Breast epithelium (tissue), 4 donors: ENCODE measurements around the gene CARS2. TPM values are rescaled to one million over a fixed set of nuclear protein-coding genes. Genes with fewer than 3 reads are reported as not detected.

Source experiments
- DNase-seq, 2 donors: peaks; one replicate each; pipeline ENCODE4 v3.0.0-alpha.2; 2019; ENCODE audit warnings: low spot score in 2 of 2
- H3K27ac ChIP-seq, 2 donors: fragments of 200-600 bp; sonication (generic) in 1 of 2; one replicate each; pipeline ENCODE4 v1.5.1; 2016 to 2019; ENCODE audit warnings: mild to moderate bottlenecking in 1 of 2
- H3K27me3 ChIP-seq, 2 donors: fragments of 200-600 bp; sonication (generic) in 1 of 2; one replicate each; pipeline versions ENCODE4 v1.5.1 to v1.6.0; 2017 to 2019; ENCODE audit warnings: control low read depth in 1 of 2, mild to moderate bottlenecking in 1 of 2
- H3K36me3 ChIP-seq: fragments of 200-600 bp; one replicate; pipeline ENCODE4 v1.5.1; 2019
- H3K4me1 ChIP-seq, 2 donors: fragments of 200-600 bp; sonication (generic); one replicate each; pipeline ENCODE4 v1.5.1; 2016 to 2019; ENCODE audit warnings: control low read depth in 1 of 2
- H3K4me3 ChIP-seq, 3 donors: fragments of 200-600 bp; sonication (generic); 1 replicate in 2 of 3; 2 replicates in 1 of 3; pipeline ENCODE4 v1.5.1; 2016 to 2019; ENCODE audit warnings: mild to moderate bottlenecking in 3 of 3, moderate library complexity in 2 of 3
- H3K9me3 ChIP-seq, 2 donors: fragments of 200-600 bp; sonication (generic) in 1 of 2; one replicate each; pipeline ENCODE4 v1.5.1; 2016 to 2019; ENCODE audit warnings: control low read depth in 1 of 2
- POLR2A ChIP-seq: fragments of 450-650 bp; IDR thresholded peaks from one replicate; pipeline ENCODE4 v1.6.1; 2016; ENCODE audit warnings: antibody characterized with exemption, mild to moderate bottlenecking, moderate library complexity
- POLR2AphosphoS5 ChIP-seq, 3 donors: sonication (generic); formaldehyde crosslinking; IDR thresholded peaks; one replicate each; pipeline ENCODE4 v1.6.1; 2017; ENCODE audit warnings: antibody characterized with exemption in 3 of 3
- intact Hi-C: fragments of 100-400 bp; cut with DNase I; formaldehyde crosslinking; loops from one replicate; pipeline ENCODE4 v1.15.1; 2023; ENCODE audit warnings: low total_unique reads
- total RNA-seq, 3 donors: library from RNA; depleted of rRNA; stranded (reverse); fragments of >200 nt; gene quantifications; one replicate each; pipeline ENCODE4 v1.1.0, GENCODE V29; 2016
- TF ChIP-seq, protein P1 (sequence below), 3 donors: fragments of 450-650 bp; IDR thresholded peaks; one replicate each; pipeline ENCODE4 v1.5.1; 2016 to 2017; ENCODE audit warnings: antibody characterized with exemption in 3 of 3, mild to moderate bottlenecking in 3 of 3, moderate library complexity in 3 of 3

CARS2 gene
- total RNA-seq, 3 donors from 2014 or later = 59.8 to 79.8 (median 61.6) TPM

DNA sequence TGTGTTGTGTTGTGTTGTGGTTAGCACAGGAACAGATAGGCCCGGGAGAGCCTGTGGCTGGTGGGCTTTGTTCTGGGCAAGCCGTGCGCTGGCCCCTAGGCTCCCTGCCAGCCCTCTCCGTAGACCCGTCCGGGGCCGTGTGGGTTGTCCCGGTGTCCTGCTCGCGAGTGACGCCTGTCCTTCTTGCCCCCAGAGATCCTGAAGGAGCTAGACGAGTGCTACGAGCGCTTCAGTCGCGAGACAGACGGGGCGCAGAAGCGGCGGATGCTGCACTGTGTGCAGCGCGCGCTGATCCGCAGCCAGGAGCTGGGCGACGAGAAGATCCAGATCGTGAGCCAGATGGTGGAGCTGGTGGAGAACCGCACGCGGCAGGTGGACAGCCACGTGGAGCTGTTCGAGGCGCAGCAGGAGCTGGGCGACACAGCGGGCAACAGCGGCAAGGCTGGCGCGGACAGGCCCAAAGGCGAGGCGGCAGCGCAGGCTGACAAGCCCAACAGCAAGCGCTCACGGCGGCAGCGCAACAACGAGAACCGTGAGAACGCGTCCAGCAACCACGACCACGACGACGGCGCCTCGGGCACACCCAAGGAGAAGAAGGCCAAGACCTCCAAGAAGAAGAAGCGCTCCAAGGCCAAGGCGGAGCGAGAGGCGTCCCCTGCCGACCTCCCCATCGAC is 13.3 kb upstream of the CARS2 start:
- intact Hi-C loops = no loop called here
- H3K9me3 ChIP-seq = no peaks in the 10 kb centered on the region
- no peak overlapping the region for H3K27ac ChIP-seq
- no peaks in the 10 kb centered on the region for H3K27me3 ChIP-seq
- no peaks in the 10 kb centered on the region for H3K36me3 ChIP-seq
- H3K4me1 ChIP-seq = peaks cover 0 to 7% of the 10 kb centered on the region in 2 donors
- H3K4me3 ChIP-seq = no peak overlapping the region
- no peak for DNase-seq
- TF ChIP-seq POLR2A (no peak), POLR2AphosphoS5 (IDR thresholded peaks at IDR 0.05) (no peak)
- TF ChIP-seq, protein P1, sequence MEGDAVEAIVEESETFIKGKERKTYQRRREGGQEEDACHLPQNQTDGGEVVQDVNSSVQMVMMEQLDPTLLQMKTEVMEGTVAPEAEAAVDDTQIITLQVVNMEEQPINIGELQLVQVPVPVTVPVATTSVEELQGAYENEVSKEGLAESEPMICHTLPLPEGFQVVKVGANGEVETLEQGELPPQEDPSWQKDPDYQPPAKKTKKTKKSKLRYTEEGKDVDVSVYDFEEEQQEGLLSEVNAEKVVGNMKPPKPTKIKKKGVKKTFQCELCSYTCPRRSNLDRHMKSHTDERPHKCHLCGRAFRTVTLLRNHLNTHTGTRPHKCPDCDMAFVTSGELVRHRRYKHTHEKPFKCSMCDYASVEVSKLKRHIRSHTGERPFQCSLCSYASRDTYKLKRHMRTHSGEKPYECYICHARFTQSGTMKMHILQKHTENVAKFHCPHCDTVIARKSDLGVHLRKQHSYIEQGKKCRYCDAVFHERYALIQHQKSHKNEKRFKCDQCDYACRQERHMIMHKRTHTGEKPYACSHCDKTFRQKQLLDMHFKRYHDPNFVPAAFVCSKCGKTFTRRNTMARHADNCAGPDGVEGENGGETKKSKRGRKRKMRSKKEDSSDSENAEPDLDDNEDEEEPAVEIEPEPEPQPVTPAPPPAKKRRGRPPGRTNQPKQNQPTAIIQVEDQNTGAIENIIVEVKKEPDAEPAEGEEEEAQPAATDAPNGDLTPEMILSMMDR (IDR thresholded peaks at IDR 0.05) = no peak

DNA sequence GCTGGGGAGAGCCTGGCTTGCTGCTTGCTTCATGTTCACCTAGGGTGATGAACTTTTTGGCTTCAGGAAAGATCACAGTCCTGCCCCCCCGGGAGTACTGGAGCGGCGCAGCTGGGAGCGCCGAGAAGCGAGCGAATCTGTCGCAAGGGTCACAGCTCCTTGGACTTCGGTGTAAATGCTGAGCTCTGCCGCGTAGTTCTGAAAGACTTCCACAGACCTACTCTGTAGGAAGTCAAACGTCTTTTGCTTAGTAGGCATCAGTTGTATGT is 10.3 kb upstream of the CARS2 start:
- Histone ChIP-seq H3K27me3 (no peaks in the 10 kb centered on the region), H3K4me1 (peaks cover 0 to 13% of the 10 kb centered on the region in 2 donors), H3K36me3 (no peaks in the 10 kb centered on the region), H3K9me3 (no peaks in the 10 kb centered on the region), H3K27ac (peak overlapping the region; percentile 92 to 100), H3K4me3 (peak overlapping the region; percentile 75 to 98 (median 78))
- TF ChIP-seq POLR2AphosphoS5 (IDR thresholded peaks at IDR 0.05) = no peak
- TF ChIP-seq, protein P1 (IDR thresholded peaks at IDR 0.05) = no peak
- no peak for TF ChIP-seq POLR2A
- intact Hi-C loops = no loop called here
- DNase-seq = no peak

DNA sequence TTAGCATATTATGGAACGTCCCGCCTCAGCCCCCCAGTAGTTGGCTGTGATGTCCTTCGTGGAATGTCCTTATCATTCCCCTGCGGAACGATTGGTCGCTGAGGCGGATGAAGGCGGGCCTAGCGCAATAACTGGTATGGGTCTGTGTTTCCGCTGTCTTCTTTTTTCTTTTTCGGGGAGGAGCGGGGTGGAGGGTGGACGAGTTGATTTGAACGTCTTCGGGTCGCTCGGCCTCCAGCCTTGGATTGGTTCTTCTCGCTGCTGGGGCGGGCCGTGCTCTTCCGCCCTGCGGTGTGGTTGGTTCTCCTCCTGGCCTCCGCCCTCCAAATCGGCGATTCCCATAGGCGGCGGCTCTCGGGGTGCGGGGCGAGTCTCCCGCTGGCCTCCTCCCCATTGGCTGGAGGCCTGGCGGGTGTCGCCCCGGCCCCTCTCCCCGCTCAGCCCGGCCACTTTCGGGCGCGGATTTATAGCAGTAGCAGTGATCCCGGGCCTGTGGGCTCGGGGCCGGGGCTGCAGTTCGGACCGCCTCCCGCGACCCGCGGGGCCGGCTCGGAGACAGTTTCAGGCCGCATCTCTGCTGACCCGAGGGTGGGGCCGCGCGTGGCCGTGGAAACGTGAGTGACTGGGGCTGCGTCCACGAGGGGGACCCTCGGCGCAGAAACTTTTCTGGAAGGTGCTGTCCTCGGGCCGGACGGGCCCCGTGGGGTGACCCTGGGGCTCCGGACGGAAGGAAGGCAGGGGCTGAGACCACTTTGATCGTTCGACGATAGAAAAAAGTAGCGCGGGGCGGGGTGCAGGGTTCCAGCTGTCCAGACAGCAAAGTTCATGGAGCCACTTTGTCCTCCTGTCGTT is 9.7 kb upstream of the CARS2 start:
- Histone ChIP-seq H3K4me1 (peaks cover 0 to 13% of the 10 kb centered on the region in 2 donors), H3K27me3 (no peaks in the 10 kb centered on the region), H3K9me3 (no peaks in the 10 kb centered on the region), H3K27ac (peak overlapping the region; percentile 100), H3K4me3 (peak overlapping the region; percentile 93 to 98 (median 98)), H3K36me3 (no peaks in the 10 kb centered on the region)
- TF ChIP-seq, protein P1 (IDR thresholded peaks at IDR 0.05) = peak in 2 of 3 donors; percentile 26 to 28
- TF ChIP-seq POLR2A = peak; percentile 60
- TF ChIP-seq POLR2AphosphoS5 (IDR thresholded peaks at IDR 0.05) = peak in 2 of 3 donors; percentile 45 to 48
- DNase-seq = peak; percentile 96 to 99
- intact Hi-C loops = no loop called here

DNA sequence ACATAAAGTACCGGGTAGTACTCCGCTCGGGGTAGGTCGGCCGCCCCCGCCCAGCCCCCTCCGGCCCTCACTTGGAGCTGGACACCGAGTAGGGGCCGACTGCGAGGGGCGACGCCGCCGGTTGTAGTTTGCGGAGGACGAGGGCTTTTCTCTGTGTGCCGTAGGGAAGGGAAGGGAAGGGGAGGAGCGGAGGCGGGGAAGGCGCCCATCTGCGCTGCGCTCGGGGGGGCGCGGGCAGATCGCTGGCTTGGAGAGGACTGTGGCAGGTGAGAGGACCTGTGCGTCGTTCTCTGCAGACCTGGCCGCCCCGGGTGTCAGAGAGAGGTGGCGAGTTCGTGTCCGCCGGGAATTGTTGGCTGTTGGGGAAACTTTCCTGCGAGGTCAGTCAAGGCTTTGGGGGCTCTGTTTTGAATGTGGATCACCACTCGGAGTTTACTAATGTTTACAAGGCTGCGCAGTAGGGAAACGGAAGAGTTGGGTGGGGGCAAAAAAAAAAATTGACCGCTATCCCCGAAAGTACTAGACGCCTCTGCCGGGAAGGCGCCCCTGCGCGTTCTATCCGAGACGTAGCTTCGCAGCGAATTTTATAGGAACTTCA is 9.0 kb upstream of the CARS2 start:
- TF ChIP-seq POLR2AphosphoS5 (IDR thresholded peaks at IDR 0.05) = peak; percentile 99 to 100 (median 100)
- TF ChIP-seq, protein P1 (IDR thresholded peaks at IDR 0.05) = peak in 2 of 3 donors; percentile 31 to 38
- peak; percentile 100 for TF ChIP-seq POLR2A

More for the DNA sequence above, 9.0 kb upstream of the CARS2 start:
- Histone ChIP-seq H3K4me3 (peak overlapping the region; percentile 93 to 98 (median 98)), H3K9me3 (no peaks in the 10 kb centered on the region), H3K27me3 (no peaks in the 10 kb centered on the region), H3K4me1 (peaks cover 0 to 13% of the 10 kb centered on the region in 2 donors), H3K27ac (peak overlapping the region; percentile 100), H3K36me3 (no peaks in the 10 kb centered on the region)
- DNase-seq = peak; percentile 59 to 61
- intact Hi-C loops = no loop called here
